ENCODE results near the gene ZBTB7C.

The ZBTB7C gene

DNA sequence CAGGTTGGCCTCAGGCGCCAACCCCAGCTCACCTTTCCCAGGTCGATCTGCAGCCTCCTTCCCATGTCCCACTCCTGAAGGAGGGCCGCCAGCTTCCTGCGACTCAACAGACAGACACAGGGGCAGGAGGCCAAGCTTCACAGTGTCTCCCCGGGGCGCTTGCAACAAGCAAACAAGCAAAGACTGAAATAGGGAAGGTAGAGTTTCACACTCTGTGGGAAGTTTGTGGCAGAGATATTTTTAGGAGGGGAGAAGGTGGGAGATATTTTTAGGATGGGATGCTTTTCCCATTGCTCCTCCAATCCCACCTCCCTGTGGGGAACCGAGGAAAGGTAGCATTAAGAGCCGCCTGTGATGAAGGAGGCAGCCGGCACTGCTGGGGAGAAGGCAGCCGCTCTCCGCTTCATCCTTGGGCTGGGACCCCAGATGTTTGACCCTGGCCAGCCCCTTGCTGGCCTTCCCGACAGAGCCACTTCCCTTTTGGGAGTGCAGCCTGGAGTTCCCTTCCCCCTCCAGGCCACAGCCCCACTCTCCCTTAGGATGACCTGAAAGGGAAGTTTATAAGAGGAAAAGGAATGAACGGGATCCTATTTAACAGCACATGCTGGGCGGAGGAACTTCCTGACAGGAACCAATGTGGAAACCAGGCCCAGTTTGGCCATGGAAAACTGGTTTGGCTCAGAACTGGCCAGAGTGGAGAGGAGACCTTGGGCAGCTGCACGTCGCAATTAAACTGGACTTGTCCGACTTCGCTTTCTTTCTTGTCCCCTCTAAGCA lies 336.6 kb downstream of the ZBTB7C start:
- TF ChIP-seq CTCF (IDR thresholded peaks at IDR 0.05): no peak

DNA sequence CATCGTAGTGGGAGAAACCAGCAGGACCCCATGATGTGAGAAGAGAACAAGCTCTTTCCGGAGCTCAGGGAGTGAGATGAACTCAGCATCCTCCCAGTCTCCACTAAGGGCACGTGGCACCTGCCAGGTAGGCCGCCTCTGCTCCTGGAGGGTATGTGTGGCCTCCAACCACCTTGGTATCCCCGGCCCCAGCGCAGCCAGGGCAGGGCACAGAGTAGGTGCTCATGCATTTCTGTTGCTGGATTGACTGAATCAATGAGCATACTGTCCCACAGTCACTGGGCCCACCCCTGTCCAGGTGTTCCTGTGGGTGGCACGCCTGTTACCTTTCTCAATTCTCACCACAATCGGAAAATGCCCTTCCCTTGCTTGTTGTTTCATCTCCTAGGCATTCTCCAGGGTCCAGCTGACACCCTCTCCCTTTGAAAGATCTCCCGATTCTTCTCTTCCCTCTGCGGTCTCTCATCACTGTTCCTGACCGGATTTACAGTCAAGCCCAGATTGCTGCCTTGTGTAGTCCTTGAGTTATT lies 340.2 kb downstream of the ZBTB7C start:
- no peak for TF ChIP-seq CTCF (IDR thresholded peaks at IDR 0.05)

- no peak for TF ChIP-seq CTCF (IDR thresholded peaks at IDR 0.05)
These were observed 342.9 kb downstream of the ZBTB7C start for GRCh38 chr18:48066225-48066652.

DNA sequence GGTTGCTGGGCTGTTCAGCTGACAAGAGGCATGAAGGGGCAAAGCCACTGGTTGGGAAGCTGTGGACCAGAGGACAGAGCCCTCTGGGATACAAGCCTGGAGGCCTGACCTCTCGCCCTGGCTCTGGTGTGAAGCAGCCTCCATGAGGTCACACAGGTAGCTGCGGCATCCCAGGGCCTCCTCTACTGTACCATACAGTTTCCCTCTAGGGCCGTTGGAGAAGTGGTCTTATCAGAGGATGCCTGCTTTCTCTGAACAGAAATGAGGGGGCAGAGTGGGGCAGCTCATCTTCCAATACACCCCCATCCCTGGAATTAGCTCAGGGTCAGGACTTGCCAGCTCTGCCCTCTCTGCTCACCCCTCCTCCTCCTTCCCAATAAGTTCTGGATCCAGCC lies 343.6 kb downstream of the ZBTB7C start:
- TF ChIP-seq CTCF (IDR thresholded peaks at IDR 0.05): no peak

- no peak for TF ChIP-seq CTCF (IDR thresholded peaks at IDR 0.05)
These were observed 344.1 kb downstream of the ZBTB7C start for GRCh38 chr18:48064978-48065600.

GRCh38 chr18:48061781-48062570 lies 347.2 kb downstream of the ZBTB7C start:
- no peak for TF ChIP-seq CTCF (IDR thresholded peaks at IDR 0.05)

- no peak for TF ChIP-seq CTCF (IDR thresholded peaks at IDR 0.05)
These were observed 348.2 kb downstream of the ZBTB7C start for GRCh38 chr18:48060970-48061369.

All from LNCAP (cell line).